ENCODE data around the gene PSAP. TPM values are rescaled to one million over a fixed set of nuclear protein-coding genes. Genes with fewer than 3 reads are reported as not detected.

The PSAP gene
- total RNA-seq, 3 donors from 2014 or later, result 96.4 to 125 (median 97.9) TPM

Other genes with a start within 250 kb of the PSAP start
- gene C10orf105, start 131.5 kb downstream of the PSAP start, total RNA-seq, result under 1 TPM; 0.05 to 0.28 (median 0.18) TPM
- 100 to 1,000 TPM; 238 to 274 (median 240) TPM for gene VSIR, start 77.7 kb downstream of the PSAP start, total RNA-seq
- 1 to 10 TPM in 2 of 3 donors, under 1 TPM in 1; 0.90 to 2.0 (median 1.1) TPM for gene CHST3, start 113.1 kb upstream of the PSAP start, total RNA-seq
- gene SPOCK2, start 237.3 kb upstream of the PSAP start, total RNA-seq, result 10 to 100 TPM; 74.7 to 85.7 (median 83.2) TPM